A673 (cell line): ENCODE measurements around the gene MACROH2A1. TPM values are rescaled to one million over a fixed set of nuclear protein-coding genes. Genes with fewer than 3 reads are reported as not detected.

Experiments
- BruUV-seq: library from RNA; stranded (reverse); fragments of 400-500 nt; replicated peaks from 2 replicates; lab custom pipeline; 2021; lab: Mats Ljungman, UMichigan
- CTCF ChIA-PET: fragments of 300-600 bp; sonication (Branson Sonifier 250); formaldehyde crosslinking; loops from one replicate; lab custom pipeline; 2022; ENCODE audit warnings: antibody characterized with exemption; lab: Charles Lee
- POLR2A ChIA-PET: fragments of 300-600 bp; sonication (Branson Sonifier 250); formaldehyde crosslinking; loops from one replicate; lab custom pipeline; 2022; ENCODE audit warnings: antibody characterized with exemption; ENCODE audit not compliant: low non-redundant PET; lab: Charles Lee
- DNase-seq: peaks from one replicate; pipeline ENCODE4 v3.0.0-alpha.2; 2015; ENCODE audit warnings: low spot score
- H3K27ac ChIP-seq: fragments of 200-600 bp; sonication (generic); 2 replicates; pipeline ENCODE4 v1.5.1; 2016; ENCODE audit warnings: mixed run types, low read depth, mild to moderate bottlenecking, mixed read lengths, antibody characterized with exemption, low read length; ENCODE audit not compliant: poor library complexity, severe bottlenecking
- H3K27me3 ChIP-seq: fragments of 200-600 bp; sonication (generic); replicated peaks from 2 replicates; pipeline ENCODE4 v1.6.1; 2017; ENCODE audit warnings: mixed run types, low read depth, mild to moderate bottlenecking, mixed read lengths, antibody characterized with exemption, low read length; ENCODE audit not compliant: insufficient read depth, poor library complexity
- H3K36me3 ChIP-seq: fragments of 200-600 bp; sonication (generic); 2 replicates; pipeline ENCODE4 v1.6.1; 2016; ENCODE audit warnings: mixed run types, mild to moderate bottlenecking, mixed read lengths, antibody characterized with exemption, low read length; ENCODE audit not compliant: insufficient read depth, poor library complexity, severe bottlenecking
- H3K4me1 ChIP-seq: fragments of 200-600 bp; sonication (generic); 2 replicates; pipeline ENCODE4 v1.6.1; 2017; ENCODE audit warnings: mixed run types, mild to moderate bottlenecking, mixed read lengths, antibody characterized with exemption, low read length; ENCODE audit not compliant: insufficient read depth, poor library complexity, severe bottlenecking
- H3K4me3 ChIP-seq: fragments of 200-600 bp; sonication (generic); 2 replicates; pipeline ENCODE4 v1.5.1; 2016; ENCODE audit warnings: low read depth, mixed run types, mild to moderate bottlenecking, mixed read lengths, low read length; ENCODE audit not compliant: poor library complexity, severe bottlenecking
- H3K9me3 ChIP-seq: fragments of 200-600 bp; sonication (generic); 2 replicates; pipeline ENCODE4 v1.6.1; 2016; ENCODE audit warnings: mixed run types, low read depth, mild to moderate bottlenecking, mixed read lengths, antibody characterized with exemption, low read length; ENCODE audit not compliant: poor library complexity, severe bottlenecking
- EZH2 ChIP-seq: fragments of 200-600 bp; sonication (generic); IDR thresholded peaks from 2 replicates; pipeline ENCODE4 v1.6.1; 2017; ENCODE audit warnings: borderline replicate concordance, low read depth, mild to moderate bottlenecking, mixed read lengths, antibody characterized with exemption, low read length; ENCODE audit not compliant: poor library complexity, severe bottlenecking
- intact Hi-C: fragments of 100-400 bp; cut with micrococcal nuclease; formaldehyde crosslinking; loops from one replicate; pipeline ENCODE4 v1.10.0; 2022; ENCODE audit not compliant: unreplicated experiment
- total RNA-seq: library from RNA; stranded (reverse); gene quantifications from 2 replicates; pipeline ENCODE4 v1.2.3, GENCODE V29; 2021
- TF ChIP-seq, protein P1 (sequence below): fragments of 300-800, 200-600 bp; sonication (generic); conservative IDR thresholded peaks from 2 replicates; pipeline ENCODE4 v1.5.1; 2017; ENCODE audit warnings: low read depth, mild to moderate bottlenecking, antibody characterized with exemption, low read length, moderate library complexity, mixed read lengths

The MACROH2A1 gene
- total RNA-seq, 1 experiment from 2014 or later = 264 TPM

DNA sequence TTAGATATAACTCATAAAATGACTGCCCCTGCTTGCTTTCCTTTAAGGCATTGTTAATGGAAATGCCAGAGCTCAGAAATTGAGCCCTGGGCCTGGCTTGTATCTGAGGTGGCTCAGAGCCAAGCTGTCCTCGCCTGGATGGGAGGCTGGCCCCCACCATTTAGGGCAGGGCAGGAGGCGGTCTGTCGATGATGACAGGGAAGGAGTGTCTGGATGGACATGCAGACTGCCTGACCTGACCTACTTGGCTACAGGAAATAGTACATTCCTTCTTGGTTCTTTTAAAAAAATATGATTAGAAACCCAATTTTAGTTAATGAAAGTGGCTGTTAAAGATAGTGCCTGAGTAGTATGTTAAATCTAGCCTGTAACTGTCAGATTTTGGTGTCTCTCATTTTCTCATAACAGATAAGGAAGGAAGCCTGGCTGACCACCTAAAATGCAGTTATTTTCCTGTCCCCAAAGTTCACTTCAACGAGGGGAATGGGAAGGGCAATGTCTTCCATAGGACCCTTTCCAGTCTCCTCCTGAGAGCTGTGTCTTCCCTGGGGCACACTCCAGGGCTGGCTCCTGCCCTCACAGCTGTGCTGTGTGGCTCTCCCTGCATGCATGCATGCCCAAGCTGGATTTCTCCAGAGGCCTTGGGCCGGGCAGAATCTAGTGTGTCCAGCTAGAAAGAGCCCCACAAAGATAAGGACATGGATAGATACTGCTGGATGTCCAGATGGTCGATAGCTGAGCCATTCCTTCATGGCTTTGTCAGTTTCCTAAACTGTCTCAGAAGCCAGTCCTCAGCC, 42.3 kb downstream of the MACROH2A1 start:
- POLR2A ChIA-PET = no interaction called here
- BruUV-seq = no TSS peak
- intact Hi-C loops = no loop called here
- CTCF ChIA-PET = no interaction called here
- Histone ChIP-seq H3K36me3 (peaks cover 28% of the 10 kb centered on the region), H3K9me3 (no peaks in the 10 kb centered on the region), H3K4me3 (no peak overlapping the region), H3K4me1 (no peaks in the 10 kb centered on the region), H3K27ac (no peak overlapping the region), H3K27me3 (no peaks in the 10 kb centered on the region)
- no peak for DNase-seq
- TF ChIP-seq, protein P1, sequence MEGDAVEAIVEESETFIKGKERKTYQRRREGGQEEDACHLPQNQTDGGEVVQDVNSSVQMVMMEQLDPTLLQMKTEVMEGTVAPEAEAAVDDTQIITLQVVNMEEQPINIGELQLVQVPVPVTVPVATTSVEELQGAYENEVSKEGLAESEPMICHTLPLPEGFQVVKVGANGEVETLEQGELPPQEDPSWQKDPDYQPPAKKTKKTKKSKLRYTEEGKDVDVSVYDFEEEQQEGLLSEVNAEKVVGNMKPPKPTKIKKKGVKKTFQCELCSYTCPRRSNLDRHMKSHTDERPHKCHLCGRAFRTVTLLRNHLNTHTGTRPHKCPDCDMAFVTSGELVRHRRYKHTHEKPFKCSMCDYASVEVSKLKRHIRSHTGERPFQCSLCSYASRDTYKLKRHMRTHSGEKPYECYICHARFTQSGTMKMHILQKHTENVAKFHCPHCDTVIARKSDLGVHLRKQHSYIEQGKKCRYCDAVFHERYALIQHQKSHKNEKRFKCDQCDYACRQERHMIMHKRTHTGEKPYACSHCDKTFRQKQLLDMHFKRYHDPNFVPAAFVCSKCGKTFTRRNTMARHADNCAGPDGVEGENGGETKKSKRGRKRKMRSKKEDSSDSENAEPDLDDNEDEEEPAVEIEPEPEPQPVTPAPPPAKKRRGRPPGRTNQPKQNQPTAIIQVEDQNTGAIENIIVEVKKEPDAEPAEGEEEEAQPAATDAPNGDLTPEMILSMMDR = no peak
- TF ChIP-seq EZH2 = no peak

DNA sequence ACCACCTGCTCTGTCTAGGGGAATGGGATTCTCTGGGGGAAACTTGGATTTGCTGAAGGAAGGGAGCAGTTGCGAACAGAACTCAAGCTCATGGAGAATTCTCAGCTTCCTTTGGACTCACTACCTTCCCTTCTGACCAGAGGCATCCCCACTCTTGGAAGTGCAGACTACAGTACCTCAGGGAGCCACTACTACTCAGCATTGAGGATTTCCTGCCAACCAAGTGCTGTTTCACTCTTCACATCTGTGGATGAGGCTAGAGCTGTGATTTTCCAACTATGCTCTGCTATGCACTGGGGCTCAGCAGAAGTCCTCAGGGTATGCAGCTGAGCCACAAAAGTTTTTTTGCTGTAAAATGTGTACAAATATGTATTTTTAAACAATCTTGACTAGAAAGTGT, 43.9 kb downstream of the MACROH2A1 start:
- no TSS peak for BruUV-seq
- Histone ChIP-seq H3K4me1 (no peaks in the 10 kb centered on the region), H3K4me3 (no peak overlapping the region), H3K9me3 (no peaks in the 10 kb centered on the region), H3K27ac (no peak overlapping the region), H3K27me3 (no peaks in the 10 kb centered on the region), H3K36me3 (peaks cover 35% of the 10 kb centered on the region)
- no peak for TF ChIP-seq EZH2
- TF ChIP-seq, protein P1 = no peak
- intact Hi-C loops = no loop called here
- ChIA-PET POLR2A (no interaction called here), CTCF (no interaction called here)
- no peak for DNase-seq

DNA sequence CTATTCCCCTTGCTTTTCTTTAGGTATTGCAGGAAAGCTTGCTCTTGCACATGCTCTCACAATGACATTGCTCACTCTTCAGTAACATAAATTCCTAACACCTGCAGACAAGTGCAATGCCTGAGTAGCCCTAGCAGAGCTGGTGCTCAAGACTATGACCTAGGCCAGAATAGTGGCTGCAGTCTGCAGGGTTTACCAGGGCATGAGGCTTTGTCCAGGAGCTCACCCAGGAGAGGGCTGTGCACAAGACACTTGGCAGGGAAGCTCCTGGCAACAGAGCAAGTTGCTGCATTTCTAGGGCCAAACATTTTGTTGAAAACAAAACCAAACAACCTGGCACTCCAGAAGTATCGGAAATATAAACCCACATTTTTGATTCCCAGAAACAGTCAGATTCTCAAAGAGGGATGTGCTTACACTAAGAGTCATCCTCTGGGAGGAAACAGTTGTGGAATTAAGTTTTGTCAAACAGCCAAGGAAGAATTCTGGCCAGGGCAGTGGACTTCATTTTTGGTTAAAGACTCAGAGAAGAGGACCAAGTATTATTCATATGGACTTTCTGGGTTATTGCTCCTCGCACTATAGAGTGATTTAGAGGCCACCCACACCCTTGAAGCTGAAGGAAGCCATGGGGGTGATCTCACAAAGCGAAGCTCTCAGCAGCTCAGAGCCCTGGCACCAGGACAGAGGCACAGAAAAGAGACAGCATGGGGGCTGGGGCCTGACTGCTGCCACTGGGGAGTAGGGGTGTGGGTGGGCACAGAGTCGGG, 44.9 kb downstream of the MACROH2A1 start:
- H3K4me3 ChIP-seq = no peak overlapping the region
- TF ChIP-seq, protein P1 = no peak
- no peak for TF ChIP-seq EZH2
- ChIA-PET CTCF (interaction anchor here (0.6 kb wide), 1 partner anchor 207 kb away, joined by 3 read pairs; no protein-coding TSS in a partner anchor), POLR2A (no interaction called here)
- DNase-seq = no peak
- intact Hi-C loops = no loop called here
- H3K4me1 ChIP-seq = no peaks in the 10 kb centered on the region
- no peaks in the 10 kb centered on the region for H3K27me3 ChIP-seq
- H3K9me3 ChIP-seq = no peaks in the 10 kb centered on the region
- no peak overlapping the region for H3K27ac ChIP-seq
- no TSS peak for BruUV-seq
- H3K36me3 ChIP-seq = peaks cover 32% of the 10 kb centered on the region
